Measurements from ENCODE around the gene SELENOP. TPM values are rescaled to one million over a fixed set of nuclear protein-coding genes. Genes with fewer than 3 reads are reported as not detected.

The SELENOP gene
- total RNA-seq, 1 experiment from 2014 or later, result 8.5 TPM

DNA sequence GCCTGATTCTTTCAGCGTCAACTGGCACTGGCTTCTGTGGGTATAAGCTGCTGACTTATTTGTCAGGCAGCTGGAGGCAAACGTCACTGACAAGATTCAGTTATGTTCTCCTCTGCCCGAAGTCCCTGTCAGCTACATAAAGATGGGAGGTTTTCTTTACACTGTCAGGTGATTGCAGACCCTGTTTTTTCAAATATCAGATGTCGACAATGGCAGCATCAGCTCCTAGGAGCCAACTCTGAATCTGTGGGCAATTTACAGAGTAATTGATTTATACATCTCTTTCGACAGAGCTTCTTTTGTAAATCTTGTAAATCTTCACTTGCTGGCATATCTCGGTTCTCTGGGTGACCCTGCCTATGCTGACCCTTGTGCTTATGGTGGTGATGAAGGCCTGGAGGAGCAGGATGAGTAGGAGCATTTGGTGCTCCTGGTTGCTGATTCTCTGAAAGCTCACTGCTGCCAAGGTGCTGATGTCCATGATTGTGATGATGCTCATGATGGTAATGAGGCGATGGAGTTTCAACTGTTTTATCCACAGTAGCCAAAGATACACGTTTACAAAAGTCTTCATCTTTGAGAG lies 10.9 kb downstream of the SELENOP start:
- Mint-ChIP-seq H3K4me1 (no peaks in the 10 kb centered on the region), H3K27ac (no peak overlapping the region), H3K9me3 (no peaks in the 10 kb centered on the region; a peak in 1 of 5 replicates), H3K4me3 (no peak overlapping the region), H3K27me3 (ENCODE audit: low read depth) (no peaks in the 10 kb centered on the region), H3K36me3 (ENCODE audit: insufficient read depth in 1 of 3, low read depth in 3 of 3) (peaks cover 0 to 2% (median 0%) of the 10 kb centered on the region in 3 experiments; a peak in 2 of 7 replicates)
- Histone ChIP-seq H4K5ac (ENCODE audit: insufficient read length, low read depth, low read length) (no peak overlapping the region), H2BK20ac (ENCODE audit: low read depth, low read length, poor library complexity, severe bottlenecking) (no peak overlapping the region), H3K9ac (ENCODE audit: extremely low read depth, insufficient read length, low read length) (no peak overlapping the region), H2BK120ac (ENCODE audit: low read depth, low read length, poor library complexity, severe bottlenecking) (no peak overlapping the region), H3K23me2 (ENCODE audit: insufficient read length, low read depth, low read length, poor library complexity, severe bottlenecking) (no peaks in the 10 kb centered on the region), H3K27ac (ENCODE audit: insufficient read length, low read depth, low read length) (no peak overlapping the region), H4K91ac (ENCODE audit: insufficient read length, low read depth, low read length) (no peak overlapping the region), H3K18ac (ENCODE audit: insufficient read length, low read depth, low read length) (no peak overlapping the region), H3K56ac (ENCODE audit: insufficient read length, low read depth, low read length) (no peak overlapping the region), H3K27me3 (ENCODE audit: insufficient read depth, low read length) (no peaks in the 10 kb centered on the region), H3K4me2 (ENCODE audit: insufficient read depth, insufficient read length, low read length) (no peak overlapping the region), H2BK15ac (ENCODE audit: low read depth, low read length) (no peak overlapping the region), H3K79me2 (ENCODE audit: insufficient read depth, low read length) (no peaks in the 10 kb centered on the region), H2AK5ac (ENCODE audit: insufficient read length, low read length) (no peak overlapping the region), H3K14ac (ENCODE audit: insufficient read depth, low read length) (no peak overlapping the region), H2AFZ (ENCODE audit: low read length) (no peak overlapping the region), H2BK12ac (ENCODE audit: insufficient read length, low read depth, low read length) (no peak overlapping the region), H3K9me3 (ENCODE audit: control insufficient read depth, low read depth, low read length) (no peaks in the 10 kb centered on the region), H4K20me1 (ENCODE audit: control insufficient read depth, insufficient read depth, insufficient read length) (no peaks in the 10 kb centered on the region), H3K79me1 (ENCODE audit: insufficient read depth, low read depth, low read length, poor library complexity, severe bottlenecking) (no peaks in the 10 kb centered on the region), H3K4me1 (ENCODE audit: insufficient read depth, low read length) (no peaks in the 10 kb centered on the region), H3T11ph (ENCODE audit: low read length) (no peak overlapping the region), H3K4ac (ENCODE audit: low read depth, low read length) (no peak overlapping the region), H4K8ac (replicated peaks; ENCODE audit: insufficient read length, low read depth, low read length) (no peak overlapping the region), H3K23ac (ENCODE audit: insufficient read length, low read depth, low read length) (no peak overlapping the region), H2BK5ac (ENCODE audit: insufficient read length, low read length) (no peak overlapping the region)
- DNase-seq, result no peak
- TF ChIP-seq, protein P1, sequence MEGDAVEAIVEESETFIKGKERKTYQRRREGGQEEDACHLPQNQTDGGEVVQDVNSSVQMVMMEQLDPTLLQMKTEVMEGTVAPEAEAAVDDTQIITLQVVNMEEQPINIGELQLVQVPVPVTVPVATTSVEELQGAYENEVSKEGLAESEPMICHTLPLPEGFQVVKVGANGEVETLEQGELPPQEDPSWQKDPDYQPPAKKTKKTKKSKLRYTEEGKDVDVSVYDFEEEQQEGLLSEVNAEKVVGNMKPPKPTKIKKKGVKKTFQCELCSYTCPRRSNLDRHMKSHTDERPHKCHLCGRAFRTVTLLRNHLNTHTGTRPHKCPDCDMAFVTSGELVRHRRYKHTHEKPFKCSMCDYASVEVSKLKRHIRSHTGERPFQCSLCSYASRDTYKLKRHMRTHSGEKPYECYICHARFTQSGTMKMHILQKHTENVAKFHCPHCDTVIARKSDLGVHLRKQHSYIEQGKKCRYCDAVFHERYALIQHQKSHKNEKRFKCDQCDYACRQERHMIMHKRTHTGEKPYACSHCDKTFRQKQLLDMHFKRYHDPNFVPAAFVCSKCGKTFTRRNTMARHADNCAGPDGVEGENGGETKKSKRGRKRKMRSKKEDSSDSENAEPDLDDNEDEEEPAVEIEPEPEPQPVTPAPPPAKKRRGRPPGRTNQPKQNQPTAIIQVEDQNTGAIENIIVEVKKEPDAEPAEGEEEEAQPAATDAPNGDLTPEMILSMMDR (conservative IDR thresholded peaks at IDR 0.05), result no peak
- no CpG with 5 or more reads among the region's 8 CpGs for WGBS (ENCODE audit: extremely low coverage, insufficient read length, low lambda C conversion rate)
